T-helper 22 cell (primary cell): ENCODE data around the gene MEIOB.

Experiments
- DNase-seq: peaks from one replicate; pipeline ENCODE4 v3.0.0-alpha.2; 2020; ENCODE audit warnings: low read depth

MEIOB gene

GRCh38 chr16:1786242-1787055 is 85.5 kb downstream of the MEIOB start:
- no peak for DNase-seq

GRCh38 chr16:1785846-1786170 is 86.2 kb downstream of the MEIOB start:
- DNase-seq, result no peak

- DNase-seq, result no peak
These were observed 86.8 kb downstream of the MEIOB start for GRCh38 chr16:1784977-1785845.
